Memory B cell (primary cell): ENCODE data around the gene WIZ.

Source experiments
- ATAC-seq: fragments of 150-1000 bp; cut with Tn5 transposase; 2 replicates; pipeline ENCODE4 v1.10.0; 2021; ENCODE audit warnings: low read depth, mild to moderate bottlenecking, moderate library complexity
- DNase-seq, 2 donors: peaks; one replicate each; pipeline ENCODE4 v3.0.0; 2022; ENCODE audit warnings: low spot score in 2 of 2
- H3K27ac Mint-ChIP-seq: one replicate; pipeline ENCODE4 v1.8.0; 2022; ENCODE audit warnings: mild to moderate bottlenecking, moderate library complexity, mixed read lengths
- H3K27me3 Mint-ChIP-seq: one replicate; pipeline ENCODE4 v1.8.0; 2022; ENCODE audit warnings: mixed read lengths
- H3K36me3 Mint-ChIP-seq: one replicate; pipeline ENCODE4 v1.8.0; 2022; ENCODE audit warnings: mild to moderate bottlenecking, mixed read lengths
- H3K4me1 Mint-ChIP-seq: one replicate; pipeline ENCODE4 v1.8.0; 2022; ENCODE audit warnings: mixed read lengths
- H3K4me3 Mint-ChIP-seq: one replicate; pipeline ENCODE4 v1.8.0; 2022; ENCODE audit warnings: mild to moderate bottlenecking, moderate library complexity, mixed read lengths
- H3K9me3 Mint-ChIP-seq: one replicate; pipeline ENCODE4 v1.8.0; 2022; ENCODE audit warnings: mixed read lengths

WIZ gene

DNA sequence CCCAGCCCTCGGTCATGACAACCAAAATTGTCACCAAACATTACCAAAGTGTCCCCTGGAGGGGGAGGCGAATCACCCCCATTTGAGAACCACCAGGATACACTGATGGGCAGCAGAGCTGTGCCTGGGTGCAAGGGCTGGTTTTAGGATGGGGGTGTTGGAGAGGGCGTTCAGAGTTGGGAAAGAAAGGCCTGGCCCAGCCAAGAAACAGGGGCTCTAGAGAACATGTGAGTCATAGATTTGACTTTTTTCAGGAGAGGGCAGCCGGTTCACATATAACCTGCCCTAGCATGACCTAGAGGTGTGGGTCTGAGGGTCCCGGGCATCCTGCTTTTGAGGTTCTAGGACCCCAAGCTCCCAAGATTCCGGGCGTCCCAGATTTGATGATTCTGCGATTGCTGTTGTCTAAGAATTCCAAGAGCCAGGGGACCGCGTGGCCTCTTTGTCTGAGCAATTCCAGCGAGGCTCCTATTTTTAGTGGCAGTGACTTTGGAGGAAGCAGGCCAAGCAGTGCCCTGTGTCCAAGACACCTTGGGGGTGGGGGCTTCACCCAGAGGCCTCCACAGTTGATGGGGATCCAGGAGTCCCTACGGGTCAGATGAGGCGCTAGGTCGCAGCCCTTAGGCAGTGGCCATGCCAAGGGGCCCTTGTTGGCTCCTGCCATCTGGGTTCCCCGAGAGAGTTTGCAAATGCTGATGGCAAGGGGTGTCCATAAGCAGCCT is 5.1 kb downstream of the WIZ start:
- Mint-ChIP-seq H3K4me1 (peaks cover 11% of the 10 kb centered on the region), H3K27ac (no peak overlapping the region), H3K36me3 (no peaks in the 10 kb centered on the region), H3K4me3 (no peak overlapping the region), H3K9me3 (no peaks in the 10 kb centered on the region), H3K27me3 (no peaks in the 10 kb centered on the region)
- ATAC-seq (no peak), DNase-seq (no peak)

DNA sequence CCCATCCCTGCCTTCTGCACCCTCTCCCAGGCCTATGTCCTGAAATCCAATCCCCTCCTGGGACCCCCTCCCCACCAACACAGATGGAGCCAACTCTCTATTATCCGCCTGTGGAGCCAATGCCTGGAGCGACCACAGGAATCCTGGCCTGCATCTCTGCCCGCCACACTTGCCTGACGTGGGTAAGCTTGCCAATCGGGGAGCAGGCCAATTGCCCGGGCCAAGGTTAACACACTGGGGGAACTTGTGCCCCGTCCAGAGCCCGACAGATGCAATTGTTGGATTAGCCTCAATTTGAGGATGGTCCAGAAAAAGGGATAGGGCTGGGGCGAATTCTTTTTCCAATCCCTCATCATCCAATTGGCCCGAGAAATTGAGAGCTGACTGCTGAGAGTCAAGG is 5.9 kb downstream of the WIZ start:
- Mint-ChIP-seq H3K4me3 (no peak overlapping the region), H3K36me3 (no peaks in the 10 kb centered on the region), H3K4me1 (peaks cover 10% of the 10 kb centered on the region), H3K27me3 (no peaks in the 10 kb centered on the region), H3K27ac (no peak overlapping the region), H3K9me3 (no peaks in the 10 kb centered on the region)
- ATAC-seq (no peak), DNase-seq (no peak)

DNA sequence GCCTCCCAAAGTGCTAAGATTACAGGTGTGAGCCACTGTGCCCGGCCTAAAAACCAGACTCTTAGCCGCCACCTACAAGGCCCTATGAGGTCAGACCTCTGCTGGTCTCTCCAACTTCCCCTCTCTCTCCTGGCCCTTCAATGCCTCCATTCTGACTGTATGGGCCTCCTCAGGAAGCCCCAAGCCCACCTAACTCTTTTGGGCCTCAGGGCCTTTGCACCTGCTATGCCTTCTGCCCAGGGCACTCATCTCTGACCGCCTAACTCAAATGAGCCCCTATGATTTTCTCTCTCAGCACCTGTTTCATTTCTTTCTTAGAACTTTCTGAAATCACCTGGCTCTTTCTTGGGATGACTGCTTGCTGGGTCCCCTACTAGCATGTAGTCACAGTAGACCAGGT is 6.4 kb downstream of the WIZ start:
- DNase-seq (no peak), ATAC-seq (no peak)
- Mint-ChIP-seq H3K9me3 (no peaks in the 10 kb centered on the region), H3K36me3 (no peaks in the 10 kb centered on the region), H3K4me3 (no peak overlapping the region), H3K27ac (no peak overlapping the region), H3K4me1 (peaks cover 5% of the 10 kb centered on the region), H3K27me3 (no peaks in the 10 kb centered on the region)

DNA sequence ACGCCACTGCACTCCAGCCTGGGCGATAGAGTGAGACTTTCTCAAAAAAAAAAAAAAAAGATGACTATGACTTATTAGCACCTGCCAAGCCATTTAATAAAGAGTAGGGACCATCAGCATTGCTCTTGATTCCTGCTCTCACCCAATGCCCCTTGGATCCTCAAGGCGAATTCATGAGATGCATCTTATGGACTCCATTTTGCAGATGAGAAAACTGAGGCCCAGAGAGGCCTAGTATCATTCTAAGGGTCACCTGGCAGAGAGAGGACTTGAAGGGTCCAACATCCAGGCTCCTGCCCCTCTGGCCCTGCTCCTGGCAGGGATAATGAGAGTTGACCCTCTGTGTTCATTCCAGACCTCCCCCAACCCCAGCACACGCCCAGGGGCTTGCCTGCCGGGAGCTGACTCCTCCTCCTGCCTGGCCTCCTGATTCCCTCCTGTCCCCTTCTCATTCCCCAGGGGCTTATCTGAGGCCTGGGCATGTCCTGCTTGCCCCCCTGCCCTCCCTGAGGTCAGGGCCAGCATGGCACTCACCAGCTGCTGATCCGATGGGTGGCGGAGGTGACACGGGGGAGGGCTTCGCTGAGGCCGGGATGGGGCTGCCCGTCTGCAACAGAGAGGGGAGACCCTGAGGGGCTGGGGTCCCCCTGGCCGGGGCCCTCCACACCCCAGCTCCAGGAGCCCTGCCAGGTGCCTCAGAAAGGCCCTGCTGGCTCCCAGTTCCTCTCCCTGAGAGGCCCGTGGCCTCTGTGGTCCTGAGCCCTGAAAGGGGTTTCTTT is 7.4 kb downstream of the WIZ start:
- no peaks in the 10 kb centered on the region for H3K36me3 Mint-ChIP-seq
- ATAC-seq (no peak), DNase-seq (no peak)
- H3K4me3 Mint-ChIP-seq, result no peak overlapping the region
- H3K27me3 Mint-ChIP-seq, result no peaks in the 10 kb centered on the region
- H3K9me3 Mint-ChIP-seq, result no peaks in the 10 kb centered on the region
- H3K4me1 Mint-ChIP-seq, result peaks cover 3% of the 10 kb centered on the region
- no peak overlapping the region for H3K27ac Mint-ChIP-seq

DNA sequence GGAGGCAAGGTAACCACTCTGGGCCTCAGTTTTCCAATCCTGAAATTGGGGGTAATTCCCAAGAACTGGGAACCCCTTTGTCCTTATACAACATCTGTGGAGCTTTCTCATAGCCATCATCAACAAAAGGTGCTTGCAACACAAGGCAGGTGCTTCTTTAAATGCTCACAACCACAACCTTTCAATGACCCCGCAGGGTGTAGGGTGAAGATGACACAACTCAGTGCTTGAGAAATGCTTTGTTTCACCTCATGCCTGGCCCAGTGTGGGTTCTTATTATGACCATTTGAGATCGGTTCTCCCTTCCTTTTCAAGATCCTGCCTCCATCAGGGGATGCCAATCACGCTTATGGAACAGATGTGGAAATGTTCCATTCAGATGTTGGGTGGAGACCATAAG is 8.4 kb downstream of the WIZ start:
- DNase-seq, result no peak
- Mint-ChIP-seq H3K27me3 (no peaks in the 10 kb centered on the region), H3K4me1 (no peaks in the 10 kb centered on the region), H3K4me3 (no peak overlapping the region), H3K36me3 (no peaks in the 10 kb centered on the region), H3K9me3 (no peaks in the 10 kb centered on the region), H3K27ac (no peak overlapping the region)
- ATAC-seq, result no peak

DNA sequence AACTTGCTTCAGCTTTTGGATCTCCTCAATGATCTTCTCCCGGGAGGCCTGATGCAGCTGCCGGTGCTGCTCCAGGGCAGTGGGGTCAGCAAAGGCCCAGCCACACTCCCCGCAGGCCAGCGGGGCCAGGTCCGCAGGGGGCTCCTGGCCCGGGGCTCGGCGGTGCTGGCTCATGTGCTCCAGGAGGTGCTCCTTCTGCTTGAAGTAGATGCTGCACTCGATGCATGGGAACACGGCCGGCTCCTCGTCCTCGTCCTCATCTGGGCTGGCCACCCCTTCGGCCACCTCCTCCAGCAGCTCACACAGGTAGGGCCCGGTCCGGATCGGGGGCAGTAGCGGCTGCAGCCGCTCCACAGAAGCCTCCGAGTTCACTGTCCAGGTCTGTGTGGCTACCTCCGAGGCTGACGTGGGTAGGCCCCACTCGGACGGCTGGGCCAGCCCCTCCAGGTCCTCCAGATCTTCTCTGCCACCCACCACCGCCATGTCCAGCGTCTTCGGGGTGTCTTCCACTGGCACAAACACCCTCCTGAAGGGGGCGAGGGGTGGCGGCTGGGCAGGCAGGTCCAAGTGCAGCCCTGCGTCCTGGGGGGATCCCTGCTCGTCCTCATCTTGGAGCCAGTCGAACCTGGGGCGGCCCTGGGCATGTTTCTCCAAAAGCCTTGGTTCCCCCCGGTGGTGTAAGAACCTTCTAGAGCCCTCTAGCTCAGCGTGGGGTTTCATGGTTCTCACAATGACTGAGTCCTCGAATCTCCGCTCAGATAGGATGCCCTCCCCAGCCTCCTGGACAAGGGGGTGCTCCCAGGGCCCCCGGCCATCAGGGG is 9.7 kb downstream of the WIZ start:
- no peaks in the 10 kb centered on the region for H3K9me3 Mint-ChIP-seq
- no peak overlapping the region for H3K4me3 Mint-ChIP-seq
- no peak overlapping the region for H3K27ac Mint-ChIP-seq
- ATAC-seq (no peak), DNase-seq (no peak)
- no peaks in the 10 kb centered on the region for H3K36me3 Mint-ChIP-seq
- H3K27me3 Mint-ChIP-seq, result no peaks in the 10 kb centered on the region
- H3K4me1 Mint-ChIP-seq, result no peaks in the 10 kb centered on the region

DNA sequence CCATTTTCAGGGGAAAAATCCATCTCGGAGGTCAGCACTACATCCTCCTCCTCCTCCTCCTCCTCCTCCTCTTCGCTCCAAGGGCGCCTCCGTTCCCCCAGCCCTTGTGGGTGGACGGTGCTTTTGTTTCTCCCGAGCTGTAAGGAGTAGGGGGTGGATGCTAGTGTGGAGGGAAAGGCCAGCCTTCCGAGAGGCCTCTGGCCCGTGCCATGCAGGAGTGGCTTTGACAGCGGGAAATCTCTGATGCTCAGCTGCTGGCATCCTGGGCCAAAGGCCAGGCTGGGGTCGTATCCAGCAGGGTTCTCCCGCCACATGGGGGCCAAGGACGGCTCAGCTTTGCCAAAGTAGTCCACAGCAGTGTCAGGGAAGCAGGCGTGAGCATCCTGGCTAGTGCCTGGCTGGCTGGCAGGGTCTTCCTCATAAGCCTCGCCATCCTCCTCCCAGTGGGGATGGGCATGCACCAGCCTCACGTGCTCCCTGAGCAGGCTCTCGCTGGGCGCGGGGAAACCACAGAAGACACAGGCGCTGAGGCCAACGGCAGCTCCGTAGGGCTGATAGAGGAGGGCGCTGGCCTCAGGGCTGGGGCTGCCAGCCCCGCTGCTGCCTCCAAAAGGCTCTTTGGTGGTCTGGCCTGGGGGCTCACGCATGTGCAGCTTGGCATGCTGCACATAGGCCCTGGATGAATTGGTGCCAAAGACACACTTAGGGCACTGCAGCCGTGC is 10.5 kb downstream of the WIZ start:
- no peak for DNase-seq
- no peak for ATAC-seq
- no peaks in the 10 kb centered on the region for H3K36me3 Mint-ChIP-seq
- no peak overlapping the region for H3K4me3 Mint-ChIP-seq
- H3K27ac Mint-ChIP-seq, result no peak overlapping the region
- no peaks in the 10 kb centered on the region for H3K9me3 Mint-ChIP-seq
- H3K27me3 Mint-ChIP-seq, result no peaks in the 10 kb centered on the region
- H3K4me1 Mint-ChIP-seq, result no peaks in the 10 kb centered on the region

DNA sequence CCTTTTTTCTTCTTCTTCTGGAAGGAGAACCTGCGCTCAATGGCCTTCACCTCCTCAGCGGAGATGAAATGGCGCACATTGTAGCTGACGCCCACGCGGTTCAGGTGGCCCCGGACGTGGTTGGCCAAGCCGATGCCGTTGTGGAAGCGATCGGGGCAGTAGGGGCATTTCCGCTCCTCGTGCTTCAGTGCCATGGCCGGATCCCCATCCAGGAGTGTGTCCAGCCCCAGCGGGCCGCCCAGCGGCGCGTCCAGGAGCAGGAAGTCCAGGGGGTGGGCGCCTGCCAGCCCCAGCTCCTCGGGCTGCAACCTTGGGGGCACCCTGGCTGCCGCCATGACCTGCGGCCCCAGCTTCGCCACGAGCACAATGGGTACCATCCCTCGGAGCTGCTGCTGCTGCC is 11.2 kb downstream of the WIZ start:
- no peak for ATAC-seq
- H3K27me3 Mint-ChIP-seq, result no peaks in the 10 kb centered on the region
- H3K4me3 Mint-ChIP-seq, result no peak overlapping the region
- no peak overlapping the region for H3K27ac Mint-ChIP-seq
- no peaks in the 10 kb centered on the region for H3K9me3 Mint-ChIP-seq
- DNase-seq, result no peak
- no peaks in the 10 kb centered on the region for H3K36me3 Mint-ChIP-seq
- H3K4me1 Mint-ChIP-seq, result no peaks in the 10 kb centered on the region

DNA sequence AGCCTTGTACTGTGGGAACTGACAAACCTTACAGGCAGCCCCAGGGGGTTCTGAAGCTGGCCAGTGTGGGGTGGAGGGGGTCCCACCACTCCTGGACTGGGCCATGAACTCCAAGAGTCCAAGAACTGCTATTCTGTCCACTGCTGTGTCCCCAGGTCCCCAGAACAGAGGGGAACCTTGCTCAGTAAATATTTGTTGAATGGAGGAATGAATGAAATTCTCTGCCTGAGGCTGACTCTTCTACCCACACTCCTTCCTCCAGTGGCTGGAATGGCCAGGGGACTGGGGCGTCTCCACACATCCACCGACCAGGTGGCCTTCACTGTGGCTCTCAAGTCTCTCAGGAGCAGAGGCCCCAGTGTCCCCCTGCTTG is 11.6 kb downstream of the WIZ start:
- no peaks in the 10 kb centered on the region for H3K27me3 Mint-ChIP-seq
- peaks cover under 1% of the 10 kb centered on the region for H3K36me3 Mint-ChIP-seq
- ATAC-seq (no peak), DNase-seq (no peak)
- no peak overlapping the region for H3K27ac Mint-ChIP-seq
- peaks cover 4% of the 10 kb centered on the region for H3K4me1 Mint-ChIP-seq
- no peak overlapping the region for H3K4me3 Mint-ChIP-seq
- H3K9me3 Mint-ChIP-seq, result no peaks in the 10 kb centered on the region

DNA sequence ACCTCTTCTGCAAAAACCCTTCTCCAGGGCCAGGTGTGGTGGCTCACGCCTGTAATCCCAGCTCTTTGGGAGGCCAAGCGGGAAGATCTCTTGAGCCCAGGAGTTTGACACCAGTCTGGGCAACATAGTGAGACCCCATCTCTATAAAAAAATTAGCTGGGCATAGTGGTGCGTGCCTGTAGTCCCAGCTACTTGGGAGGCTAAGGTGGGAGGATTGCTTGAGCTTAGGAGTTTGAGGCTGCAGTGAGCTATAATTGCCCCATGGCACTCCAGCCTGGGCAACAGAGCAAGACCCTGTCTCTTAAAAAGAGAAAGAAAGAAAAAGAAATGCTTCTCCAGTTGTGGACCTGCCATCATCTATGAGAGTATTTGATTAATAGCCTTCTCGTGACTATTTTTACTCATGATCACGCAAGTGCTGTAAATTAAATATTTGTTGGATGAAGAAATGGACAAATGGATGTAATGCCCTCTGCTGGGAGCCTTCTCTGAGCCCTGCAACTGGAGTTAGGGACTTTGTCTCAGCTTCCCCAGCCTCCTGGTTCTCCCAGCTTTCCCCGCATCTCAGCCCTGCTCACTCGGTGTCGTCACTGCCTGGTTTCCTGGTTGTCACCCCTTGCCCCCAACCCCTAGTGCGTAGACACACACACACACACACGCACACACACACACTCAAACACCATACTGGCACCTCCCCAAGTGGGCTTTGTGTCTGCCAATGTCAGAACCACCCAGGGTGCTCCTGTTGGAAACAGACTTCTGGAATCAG is 12.2 kb downstream of the WIZ start:
- no peaks in the 10 kb centered on the region for H3K9me3 Mint-ChIP-seq
- H3K4me3 Mint-ChIP-seq, result no peak overlapping the region
- no peak for DNase-seq
- H3K27ac Mint-ChIP-seq, result no peak overlapping the region
- peaks cover 2% of the 10 kb centered on the region for H3K36me3 Mint-ChIP-seq
- no peaks in the 10 kb centered on the region for H3K27me3 Mint-ChIP-seq
- peaks cover 6% of the 10 kb centered on the region for H3K4me1 Mint-ChIP-seq
- no peak for ATAC-seq

DNA sequence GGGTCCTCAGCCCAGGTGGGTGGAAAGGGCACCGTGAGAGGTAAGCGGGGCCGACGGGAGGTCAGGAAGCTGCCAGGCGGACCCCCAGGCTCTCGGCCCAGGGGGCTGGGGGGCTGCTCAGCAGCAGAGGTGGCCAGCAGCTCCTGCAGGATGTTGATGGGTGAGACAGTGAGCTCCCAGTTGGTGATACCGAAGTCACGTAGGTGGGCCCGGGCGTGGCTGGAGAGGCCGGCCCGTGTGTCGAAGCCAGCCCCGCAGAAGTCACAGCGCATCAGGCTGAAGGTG is 13.0 kb downstream of the WIZ start:
- no peak overlapping the region for H3K27ac Mint-ChIP-seq
- peaks cover 2% of the 10 kb centered on the region for H3K36me3 Mint-ChIP-seq
- DNase-seq, result no peak
- no peak for ATAC-seq
- H3K9me3 Mint-ChIP-seq, result no peaks in the 10 kb centered on the region
- H3K27me3 Mint-ChIP-seq, result no peaks in the 10 kb centered on the region
- peaks cover 8% of the 10 kb centered on the region for H3K4me1 Mint-ChIP-seq
- H3K4me3 Mint-ChIP-seq, result no peak overlapping the region

DNA sequence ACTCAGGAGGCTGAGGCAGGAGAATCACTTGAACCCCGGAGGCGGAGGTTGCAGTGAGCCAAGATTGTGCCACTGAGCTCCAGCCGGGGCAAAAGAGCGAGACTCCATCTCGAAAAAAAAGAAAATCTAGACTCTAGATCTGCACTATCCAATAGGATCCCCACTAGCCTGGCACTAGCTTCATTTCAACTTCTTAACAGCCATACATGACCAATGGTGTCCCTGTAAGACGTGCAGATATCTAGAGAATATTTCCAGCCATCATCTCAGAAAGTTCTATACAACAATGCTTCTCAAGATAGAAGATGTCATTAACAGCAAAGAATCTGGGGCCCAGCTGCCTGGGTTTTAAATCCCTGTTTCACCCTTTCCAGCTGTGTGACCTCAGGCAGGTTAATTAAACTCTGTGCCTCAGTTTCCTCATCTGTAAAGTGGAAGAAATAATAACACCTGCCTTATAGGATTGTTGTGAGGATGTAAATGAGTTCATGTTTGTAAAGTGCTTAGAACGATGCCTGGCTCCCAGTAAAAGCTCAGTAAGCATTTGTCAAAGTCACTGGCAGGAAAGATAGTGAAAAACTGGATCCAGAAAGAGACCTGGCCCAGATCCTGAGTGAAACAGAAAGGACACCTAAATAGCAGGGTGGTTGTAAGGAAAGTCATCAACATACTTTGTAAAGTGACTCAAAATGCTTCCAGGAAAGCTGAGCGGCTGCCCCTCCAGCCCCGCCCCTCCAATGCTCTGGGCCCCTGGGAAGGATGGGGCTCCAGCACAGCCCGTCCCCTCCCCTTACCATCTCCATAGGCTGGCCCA is 13.5 kb downstream of the WIZ start:
- peaks cover 13% of the 10 kb centered on the region for H3K4me1 Mint-ChIP-seq
- no peak overlapping the region for H3K4me3 Mint-ChIP-seq
- H3K36me3 Mint-ChIP-seq, result peaks cover 2% of the 10 kb centered on the region
- no peaks in the 10 kb centered on the region for H3K27me3 Mint-ChIP-seq
- ATAC-seq (no peak), DNase-seq (no peak)
- no peaks in the 10 kb centered on the region for H3K9me3 Mint-ChIP-seq
- no peak overlapping the region for H3K27ac Mint-ChIP-seq

DNA sequence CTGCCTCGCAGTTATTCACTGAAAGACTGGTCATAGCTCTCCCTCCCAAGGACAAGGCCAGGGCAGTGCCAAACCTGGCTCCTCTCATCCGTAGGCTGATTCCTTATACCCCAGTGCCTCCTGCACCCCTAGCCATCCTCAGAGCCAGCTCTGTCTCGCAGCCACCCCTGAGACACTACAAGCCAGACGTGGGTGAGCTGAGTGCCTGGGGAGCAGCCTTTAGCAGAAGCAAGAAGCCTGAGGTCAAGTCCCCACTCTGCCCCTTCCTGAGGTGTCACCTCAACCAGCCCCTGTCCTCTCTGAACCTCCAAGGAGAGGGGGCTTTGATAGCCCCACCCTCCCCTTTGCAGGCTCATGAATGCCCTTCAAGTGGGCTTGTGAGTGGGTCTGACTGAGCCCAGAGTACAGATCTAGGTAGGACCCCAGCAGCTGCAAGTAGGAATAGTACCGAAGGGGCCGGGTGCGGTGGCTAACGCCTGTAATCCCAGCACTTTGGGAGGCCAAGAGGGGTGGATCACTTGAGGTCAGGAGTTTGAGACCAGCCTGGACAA is 16.2 kb downstream of the WIZ start:
- no peak for DNase-seq
- no peak for ATAC-seq
- H3K27ac Mint-ChIP-seq, result peak overlapping the region; percentile 68
- peak overlapping the region; percentile 98 for H3K4me3 Mint-ChIP-seq
- peaks cover 2% of the 10 kb centered on the region for H3K36me3 Mint-ChIP-seq
- peaks cover 19% of the 10 kb centered on the region for H3K4me1 Mint-ChIP-seq
- H3K9me3 Mint-ChIP-seq, result no peaks in the 10 kb centered on the region
- H3K27me3 Mint-ChIP-seq, result no peaks in the 10 kb centered on the region
